Measurements from ENCODE around the gene GLIS2.

The GLIS2 gene

GRCh38 chr16:4345836-4346781, 30.2 kb downstream of the GLIS2 start:
- no peak for TF ChIP-seq ZFX (IDR thresholded peaks at IDR 0.05; ENCODE audit: borderline replicate concordance)
- TF ChIP-seq CTCF (IDR thresholded peaks at IDR 0.05) = no peak
- peak overlapping the region; percentile 53 for H3K27ac ChIP-seq

- TF ChIP-seq CTCF (IDR thresholded peaks at IDR 0.05) (no peak), ZFX (IDR thresholded peaks at IDR 0.05; ENCODE audit: borderline replicate concordance) (no peak)
- peak overlapping the region; percentile 53; the same call in 1 of the 2 replicates for H3K27ac ChIP-seq
Measured at GRCh38 chr16:4347010-4347409, 31.1 kb downstream of the GLIS2 start.

GRCh38 chr16:4347765-4348509, 32.1 kb downstream of the GLIS2 start:
- H3K27ac ChIP-seq = no peak overlapping the region; the same call in 1 of the 2 replicates
- TF ChIP-seq CTCF (IDR thresholded peaks at IDR 0.05) (no peak), ZFX (IDR thresholded peaks at IDR 0.05; ENCODE audit: borderline replicate concordance) (no peak)

GRCh38 chr16:4349332-4349731, 33.5 kb downstream of the GLIS2 start:
- no peak overlapping the region for H3K27ac ChIP-seq
- TF ChIP-seq CTCF (IDR thresholded peaks at IDR 0.05) = no peak

- peak overlapping the region; percentile 87 for H3K27ac ChIP-seq
- no peak for TF ChIP-seq CTCF (IDR thresholded peaks at IDR 0.05)
- TF ChIP-seq ZFX (IDR thresholded peaks at IDR 0.05; ENCODE audit: borderline replicate concordance) = no peak
Measured at GRCh38 chr16:4350365-4350786, 34.5 kb downstream of the GLIS2 start.

- TF ChIP-seq ZFX (IDR thresholded peaks at IDR 0.05; ENCODE audit: borderline replicate concordance) (no peak), CTCF (IDR thresholded peaks at IDR 0.05) (peak; percentile 43)
- peak within 1 kb of the TSS; percentile 87 for H3K27ac ChIP-seq
Measured at GRCh38 chr16:4350787-4351659, 35.2 kb downstream of the GLIS2 start, which contains the start of gene PAM16. Gene PAM16, minus strand, starts transcription at chr16:4351321. Its CDS starts 87 bp downstream, at chr16:4351234.

All from 22Rv1 (cell line).